Measurements from ENCODE around the gene GPR107. TPM values are rescaled to one million over a fixed set of nuclear protein-coding genes. Genes with fewer than 3 reads are reported as not detected.
A peak's percentile ranks its signal among the peaks of the same experiment; 100 is the strongest.

Gene GPR107
- total and polyA plus RNA-seq, 2 donors (not counting 1 experiment from before 2014, with no cell fraction given): 10.4 to 28.1 TPM

GRCh38 chr9:130172161-130172857 is 118.6 kb downstream of the GPR107 start, which contains the start of gene NCS1:
Gene NCS1, plus strand, starts transcription at chr9:130172404. Its CDS starts 260 bp downstream, at chr9:130172664.
- Histone ChIP-seq H3K9me3 (ENCODE audit: control extremely low read depth in 1 of 3, control insufficient read depth in 2 of 3, insufficient read depth in 1 of 3, low read length in 2 of 3) (no peaks in the 10 kb centered on the region), H3K4me3 (ENCODE audit: control extremely low read depth in 1 of 5, extremely low read depth in 1 of 5, insufficient read depth in 1 of 5, low read depth in 2 of 5, low read length in 4 of 5) (no peak within 1 kb of the TSS), H4K20me1 (ENCODE audit: control insufficient read depth, insufficient read depth, low read length, poor library complexity, severe bottlenecking) (no peaks in the 10 kb centered on the region), H3K79me2 (ENCODE audit: control insufficient read depth, insufficient read depth, low read length) (no peaks in the 10 kb centered on the region), H3K27ac (ENCODE audit: low read length in 2 of 2) (no peak within 1 kb of the TSS), H2AFZ (ENCODE audit: insufficient read depth, low read depth, low read length, poor library complexity, severe bottlenecking) (no peak within 1 kb of the TSS), H3K36me3 (replicated peaks in 1 of 2; ENCODE audit: control extremely low read depth in 1 of 2, control insufficient read depth in 1 of 2, extremely low read depth in 1 of 2, insufficient read depth in 2 of 2, low read length in 1 of 2) (no peaks in the 10 kb centered on the region), H3K27me3 (replicated peaks in 1 of 4; ENCODE audit: control extremely low read depth in 1 of 4, control insufficient read depth in 3 of 4, insufficient read depth in 4 of 4, low read length in 3 of 4) (peaks cover 0 to 27% (median 11%) of the 10 kb centered on the region in 4 experiments), H3K4me2 (replicated peaks; ENCODE audit: low read depth, low read length, poor library complexity, severe bottlenecking) (peak within 1 kb of the TSS; percentile 69), H3K4me1 (ENCODE audit: control insufficient read depth in 2 of 2, insufficient read depth in 2 of 2, low read length in 2 of 2) (peaks cover 8 to 9% of the 10 kb centered on the region in 2 donors), H3K9ac (ENCODE audit: low read length) (no peak within 1 kb of the TSS)
- ChIA-PET POLR2A (no interaction called here), CTCF (no interaction called here)
- H3K4me3 Mint-ChIP-seq: peak within 1 kb of the TSS; percentile 71
- peaks cover 8% of the 10 kb centered on the region for H3K4me1 Mint-ChIP-seq
- H3K9me3 Mint-ChIP-seq (ENCODE audit: insufficient read depth): no peaks in the 10 kb centered on the region
- intact Hi-C loops (cut with micrococcal nuclease): no loop called here
- TF ChIP-seq EZH2 (IDR thresholded peaks at IDR 0.05; ENCODE audit: borderline replicate concordance, insufficient read depth, low read depth, low read length, poor library complexity, severe bottlenecking): no peak
- H3K27me3 Mint-ChIP-seq: peaks cover 39% of the 10 kb centered on the region
- H3K27ac Mint-ChIP-seq: no peak within 1 kb of the TSS
- peak; percentile 28 for ATAC-seq (ENCODE audit: low read depth)
- 1% methylated on average over 76 of the region's 101 CpGs for WGBS (ENCODE audit: insufficient coverage)
- DNase-seq: no peak

- Histone ChIP-seq H3K9ac (ENCODE audit: low read length) (no peak overlapping the region), H3K79me2 (ENCODE audit: control insufficient read depth, insufficient read depth, low read length) (no peaks in the 10 kb centered on the region), H3K27ac (ENCODE audit: low read length in 2 of 2) (no peak overlapping the region), H3K4me3 (ENCODE audit: control extremely low read depth in 1 of 5, extremely low read depth in 1 of 5, insufficient read depth in 1 of 5, low read depth in 2 of 5, low read length in 4 of 5) (no peak overlapping the region), H4K20me1 (ENCODE audit: control insufficient read depth, insufficient read depth, low read length, poor library complexity, severe bottlenecking) (no peaks in the 10 kb centered on the region), H3K27me3 (replicated peaks in 1 of 4; ENCODE audit: control extremely low read depth in 1 of 4, control insufficient read depth in 3 of 4, insufficient read depth in 4 of 4, low read length in 3 of 4) (peaks cover 0 to 24% (median 11%) of the 10 kb centered on the region in 4 experiments), H3K9me3 (ENCODE audit: control extremely low read depth in 1 of 3, control insufficient read depth in 2 of 3, insufficient read depth in 1 of 3, low read length in 2 of 3) (no peaks in the 10 kb centered on the region), H3K36me3 (replicated peaks in 1 of 2; ENCODE audit: control extremely low read depth in 1 of 2, control insufficient read depth in 1 of 2, extremely low read depth in 1 of 2, insufficient read depth in 2 of 2, low read length in 1 of 2) (no peaks in the 10 kb centered on the region), H2AFZ (ENCODE audit: insufficient read depth, low read depth, low read length, poor library complexity, severe bottlenecking) (no peak overlapping the region), H3K4me1 (ENCODE audit: control insufficient read depth in 2 of 2, insufficient read depth in 2 of 2, low read length in 2 of 2) (peaks cover 8 to 9% of the 10 kb centered on the region in 2 donors), H3K4me2 (replicated peaks; ENCODE audit: low read depth, low read length, poor library complexity, severe bottlenecking) (peak overlapping the region; percentile 69)
- ChIA-PET POLR2A (interaction anchor here (0.7 kb wide), 1 partner anchor 52 kb away, joined by 3 read pairs; no protein-coding TSS in a partner anchor), CTCF (interaction anchor here (2.0 kb wide), 1 partner anchor 65 kb away, joined by 7 read pairs; no protein-coding TSS in a partner anchor)
- intact Hi-C loops (cut with micrococcal nuclease): no loop called here
- H3K27ac Mint-ChIP-seq: no peak overlapping the region
- peaks cover 39% of the 10 kb centered on the region for H3K27me3 Mint-ChIP-seq
- peak overlapping the region; percentile 71 for H3K4me3 Mint-ChIP-seq
- ATAC-seq (ENCODE audit: low read depth): no peak
- TF ChIP-seq CTCF (IDR thresholded peaks at IDR 0.05): no peak
- no peak for TF ChIP-seq EZH2 (IDR thresholded peaks at IDR 0.05; ENCODE audit: borderline replicate concordance, insufficient read depth, low read depth, low read length, poor library complexity, severe bottlenecking)
- H3K9me3 Mint-ChIP-seq (ENCODE audit: insufficient read depth): no peaks in the 10 kb centered on the region
- peaks cover 8% of the 10 kb centered on the region for H3K4me1 Mint-ChIP-seq
- DNase-seq: peak; percentile 25
- WGBS (ENCODE audit: insufficient coverage): 4% methylated on average over 36 of the region's 57 CpGs
These were observed 119.4 kb downstream of the GPR107 start for GRCh38 chr9:130172858-130173665.
